ENCODE data around the gene UBR7.
A peak's percentile ranks its signal among the peaks of the same experiment; 100 is the strongest.

DNA sequence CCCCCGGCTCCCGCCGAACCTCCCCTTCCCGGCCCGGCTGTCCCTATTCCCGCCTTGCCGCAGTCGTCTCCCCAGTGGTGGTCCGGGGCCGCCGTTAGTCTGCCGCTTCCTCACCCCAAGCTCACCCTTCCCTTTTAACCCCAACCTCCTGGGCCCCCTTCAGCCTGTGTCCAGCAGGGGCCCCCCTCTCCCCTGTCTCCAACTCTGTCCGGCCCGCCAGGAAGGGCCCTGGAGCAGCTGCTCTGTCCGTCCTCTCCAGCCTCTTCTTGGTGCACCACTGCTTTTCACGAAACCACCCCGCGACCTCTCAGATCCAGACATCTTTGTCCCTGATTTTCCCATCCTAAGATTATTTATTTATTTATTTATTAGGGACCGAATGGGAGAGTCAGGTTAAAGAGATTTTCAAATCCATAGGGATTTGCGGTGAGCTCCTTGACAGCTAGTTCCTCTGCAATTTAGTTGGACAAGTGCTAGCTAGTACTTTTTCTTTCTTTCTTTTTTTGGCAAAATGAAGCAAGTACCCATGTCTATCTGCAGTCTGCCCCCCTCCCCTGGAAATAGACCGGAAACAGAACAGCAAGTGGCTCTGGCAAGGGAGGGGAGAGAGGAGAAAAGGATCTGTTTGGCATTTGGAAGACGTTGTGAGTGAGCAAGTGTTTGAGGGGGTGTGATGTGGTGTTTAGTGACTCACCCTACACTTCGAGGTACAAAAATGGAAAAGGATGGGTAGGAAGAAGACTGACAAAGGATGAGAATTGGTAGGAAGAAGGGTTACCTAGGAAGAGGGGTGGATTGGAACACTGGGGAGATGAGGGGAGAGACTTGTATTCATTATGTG is 632 bp downstream of the UBR7 start:
- no peak for TF ChIP-seq BHLHE40 (IDR thresholded peaks at IDR 0.05; ENCODE audit: borderline replicate concordance)
- no peak for TF ChIP-seq FOXK2 (IDR thresholded peaks at IDR 0.05)
- TF ChIP-seq LEF1 (IDR thresholded peaks at IDR 0.05; ENCODE audit: borderline replicate concordance): no peak
- no peak for TF ChIP-seq FOXM1 (IDR thresholded peaks at IDR 0.05; ENCODE audit: borderline replicate concordance)
- peak; percentile 56 for TF ChIP-seq L3MBTL2 (conservative IDR thresholded peaks at IDR 0.05)
- no peak for TF ChIP-seq ARNT (IDR thresholded peaks at IDR 0.05)
- no peak for TF ChIP-seq SUZ12 (IDR thresholded peaks at IDR 0.05)
- no peak for TF ChIP-seq HDGF (IDR thresholded peaks at IDR 0.05; ENCODE audit: borderline replicate concordance)
- TF ChIP-seq TARDBP (IDR thresholded peaks at IDR 0.05): no peak
- TF ChIP-seq NFRKB (IDR thresholded peaks at IDR 0.05): no peak
- TF ChIP-seq SP1 (IDR thresholded peaks at IDR 0.05): no peak

All from HEK293T (cell line).